AG09319 (cell line): ENCODE measurements around the gene ZNF263.

ENCODE experiments used
- DNase-seq: peaks from one replicate; pipeline ENCODE4 v3.0.0-alpha.2; 2010; ENCODE audit warnings: low read depth; ENCODE audit errors: extremely low read depth
- CTCF ChIP-seq: IDR thresholded peaks from 2 replicates; pipeline ENCODE4 v1.5.1; 2011; ENCODE audit warnings: low read depth, mild to moderate bottlenecking, inconsistent platforms, low read length, moderate library complexity

Gene ZNF263

DNA sequence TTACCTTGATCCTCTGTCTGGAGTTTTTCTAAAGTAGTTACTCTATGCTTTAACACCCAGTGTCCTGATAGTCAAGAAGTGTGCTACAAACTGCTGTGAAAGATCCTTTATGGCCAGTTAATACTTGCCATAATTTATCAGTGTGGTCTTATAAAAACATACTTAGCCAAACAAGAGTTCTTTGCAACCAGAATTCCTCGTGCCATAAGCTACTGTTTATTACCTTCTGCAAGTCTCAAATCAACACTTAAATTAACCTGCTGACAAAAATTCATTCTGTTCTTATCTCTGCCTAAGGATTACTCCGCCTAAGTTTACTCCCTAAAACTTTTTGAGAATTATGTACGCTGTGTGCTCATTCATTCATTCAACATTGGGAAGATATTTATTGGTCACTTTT, 44.8 kb downstream of the ZNF263 start:
- no peak for DNase-seq
- no peak for TF ChIP-seq CTCF

- no peak for TF ChIP-seq CTCF
- DNase-seq = no peak
These were observed 45.4 kb downstream of the ZNF263 start for GRCh38 chr16:3328643-3329042.
